ENCODE results near the gene DGCR6L. TPM values are rescaled to one million over a fixed set of nuclear protein-coding genes. Genes with fewer than 3 reads are reported as not detected.
"Not testable (repeated sequence)": the region's sequence is repeated elsewhere in the genome, so short reads cannot be mapped to it uniquely, and the experiment has no call there.

The DGCR6L gene
- total RNA-seq, 5 donors from 2014 or later (not counting 1 experiment from before 2014, with no cell fraction given), result 34.9 to 50.7 (median 46.7) TPM

- H3K9me3 ChIP-seq; H3K4me3 Mint-ChIP-seq; H3K27ac Mint-ChIP-seq; H3K9me3 Mint-ChIP-seq; ATAC-seq (replicated peaks in 1 of 4); H3K4me1 ChIP-seq (ENCODE audit: control insufficient read depth in 1 of 2, extremely low read depth in 1 of 2, insufficient read depth in 2 of 2, low read length in 2 of 2); POLR2A ChIA-PET; H3K27ac ChIP-seq (ENCODE audit: low read length); H3K36me3 Mint-ChIP-seq; H3K27me3 Mint-ChIP-seq; H3K27me3 ChIP-seq (replicated peaks in 1 of 2; ENCODE audit: control insufficient read depth in 2 of 2, extremely low read depth in 1 of 2, insufficient read depth in 2 of 2, low read length in 1 of 2); CTCF ChIA-PET; H3K4me3 ChIP-seq (ENCODE audit: control insufficient read depth in 1 of 2, extremely low read depth in 1 of 2, low read length in 1 of 2); H3K36me3 ChIP-seq (ENCODE audit: control insufficient read depth in 2 of 2, extremely low read depth in 1 of 2, insufficient read depth in 1 of 2, low read length in 1 of 2); DNase-seq: not testable (repeated sequence)
- 95% methylated on average over 91 of the region's 145 CpGs for WGBS (ENCODE audit: insufficient coverage)
- peaks cover 17 to 24% (median 20%) of the 10 kb centered on the region in 3 donors for H3K4me1 Mint-ChIP-seq
Measured at GRCh38 chr22:20360866-20361751, 41.2 kb upstream of the DGCR6L start.

GRCh38 chr22:20360261-20360660 is 40.4 kb upstream of the DGCR6L start:
- 92% methylated on average over 27 of the region's 60 CpGs for WGBS (ENCODE audit: insufficient coverage)
- H3K27ac ChIP-seq (ENCODE audit: low read length); H3K4me1 ChIP-seq (ENCODE audit: control insufficient read depth in 1 of 2, extremely low read depth in 1 of 2, insufficient read depth in 2 of 2, low read length in 2 of 2); H3K4me3 Mint-ChIP-seq; POLR2A ChIA-PET; H3K36me3 Mint-ChIP-seq; H3K27me3 ChIP-seq (replicated peaks in 1 of 2; ENCODE audit: control insufficient read depth in 2 of 2, extremely low read depth in 1 of 2, insufficient read depth in 2 of 2, low read length in 1 of 2); ATAC-seq (replicated peaks in 1 of 4); H3K9me3 ChIP-seq; H3K4me3 ChIP-seq (ENCODE audit: control insufficient read depth in 1 of 2, extremely low read depth in 1 of 2, low read length in 1 of 2); H3K27me3 Mint-ChIP-seq; CTCF ChIA-PET; DNase-seq; H3K27ac Mint-ChIP-seq; H3K9me3 Mint-ChIP-seq; H3K36me3 ChIP-seq (ENCODE audit: control insufficient read depth in 2 of 2, extremely low read depth in 1 of 2, insufficient read depth in 1 of 2, low read length in 1 of 2): not testable (repeated sequence)
- peaks cover 14 to 22% (median 18%) of the 10 kb centered on the region in 3 donors for H3K4me1 Mint-ChIP-seq

GRCh38 chr22:20358503-20359239 is 38.8 kb upstream of the DGCR6L start:
- H3K4me1 Mint-ChIP-seq; H3K4me3 Mint-ChIP-seq; POLR2A ChIA-PET; DNase-seq; H3K36me3 Mint-ChIP-seq; H3K9me3 ChIP-seq; H3K4me1 ChIP-seq (ENCODE audit: control insufficient read depth in 1 of 2, extremely low read depth in 1 of 2, insufficient read depth in 2 of 2, low read length in 2 of 2); H3K27me3 ChIP-seq (replicated peaks in 1 of 2; ENCODE audit: control insufficient read depth in 2 of 2, extremely low read depth in 1 of 2, insufficient read depth in 2 of 2, low read length in 1 of 2); CTCF ChIA-PET; H3K27ac Mint-ChIP-seq; H3K27ac ChIP-seq (ENCODE audit: low read length); ATAC-seq (replicated peaks in 1 of 4); H3K4me3 ChIP-seq (ENCODE audit: control insufficient read depth in 1 of 2, extremely low read depth in 1 of 2, low read length in 1 of 2); H3K27me3 Mint-ChIP-seq; H3K9me3 Mint-ChIP-seq; H3K36me3 ChIP-seq (ENCODE audit: control insufficient read depth in 2 of 2, extremely low read depth in 1 of 2, insufficient read depth in 1 of 2, low read length in 1 of 2): not testable (repeated sequence)
- 91% methylated on average over 31 of the region's 103 CpGs for WGBS (ENCODE audit: insufficient coverage)

GRCh38 chr22:20357967-20358366 is 38.1 kb upstream of the DGCR6L start:
- ATAC-seq (replicated peaks in 1 of 4); H3K4me1 ChIP-seq (ENCODE audit: control insufficient read depth in 1 of 2, extremely low read depth in 1 of 2, insufficient read depth in 2 of 2, low read length in 2 of 2); H3K36me3 Mint-ChIP-seq; H3K4me3 ChIP-seq (ENCODE audit: control insufficient read depth in 1 of 2, extremely low read depth in 1 of 2, low read length in 1 of 2); CTCF ChIA-PET; H3K36me3 ChIP-seq (ENCODE audit: control insufficient read depth in 2 of 2, extremely low read depth in 1 of 2, insufficient read depth in 1 of 2, low read length in 1 of 2); H3K4me3 Mint-ChIP-seq; H3K9me3 Mint-ChIP-seq; H3K27me3 ChIP-seq (replicated peaks in 1 of 2; ENCODE audit: control insufficient read depth in 2 of 2, extremely low read depth in 1 of 2, insufficient read depth in 2 of 2, low read length in 1 of 2); H3K27ac Mint-ChIP-seq; H3K9me3 ChIP-seq; POLR2A ChIA-PET; H3K27me3 Mint-ChIP-seq; H3K4me1 Mint-ChIP-seq; DNase-seq; H3K27ac ChIP-seq (ENCODE audit: low read length): not testable (repeated sequence)
- WGBS (ENCODE audit: insufficient coverage), result 93% methylated on average over 10 of the region's 70 CpGs

GRCh38 chr22:20356906-20357305 is 37.0 kb upstream of the DGCR6L start:
- DNase-seq; H3K27ac ChIP-seq (ENCODE audit: low read length); H3K4me1 ChIP-seq (ENCODE audit: control insufficient read depth in 1 of 2, extremely low read depth in 1 of 2, insufficient read depth in 2 of 2, low read length in 2 of 2); H3K9me3 Mint-ChIP-seq; H3K4me1 Mint-ChIP-seq; H3K9me3 ChIP-seq; H3K36me3 ChIP-seq (ENCODE audit: control insufficient read depth in 2 of 2, extremely low read depth in 1 of 2, insufficient read depth in 1 of 2, low read length in 1 of 2); CTCF ChIA-PET; POLR2A ChIA-PET; ATAC-seq (replicated peaks in 1 of 4); H3K27me3 Mint-ChIP-seq; H3K4me3 Mint-ChIP-seq; H3K27ac Mint-ChIP-seq; H3K27me3 ChIP-seq (replicated peaks in 1 of 2; ENCODE audit: control insufficient read depth in 2 of 2, extremely low read depth in 1 of 2, insufficient read depth in 2 of 2, low read length in 1 of 2); H3K4me3 ChIP-seq (ENCODE audit: control insufficient read depth in 1 of 2, extremely low read depth in 1 of 2, low read length in 1 of 2); H3K36me3 Mint-ChIP-seq: not testable (repeated sequence)
- WGBS (ENCODE audit: insufficient coverage), result 96% methylated on average over 14 of the region's 66 CpGs

- H3K9me3 ChIP-seq; H3K4me3 ChIP-seq (ENCODE audit: control insufficient read depth in 1 of 2, extremely low read depth in 1 of 2, low read length in 1 of 2); H3K9me3 Mint-ChIP-seq; H3K27ac Mint-ChIP-seq; H3K4me1 Mint-ChIP-seq; H3K27me3 ChIP-seq (replicated peaks in 1 of 2; ENCODE audit: control insufficient read depth in 2 of 2, extremely low read depth in 1 of 2, insufficient read depth in 2 of 2, low read length in 1 of 2); ATAC-seq (replicated peaks in 1 of 4); H3K4me3 Mint-ChIP-seq; H3K27me3 Mint-ChIP-seq; H3K36me3 Mint-ChIP-seq; CTCF ChIA-PET; H3K27ac ChIP-seq (ENCODE audit: low read length); H3K4me1 ChIP-seq (ENCODE audit: control insufficient read depth in 1 of 2, extremely low read depth in 1 of 2, insufficient read depth in 2 of 2, low read length in 2 of 2); POLR2A ChIA-PET; DNase-seq; H3K36me3 ChIP-seq (ENCODE audit: control insufficient read depth in 2 of 2, extremely low read depth in 1 of 2, insufficient read depth in 1 of 2, low read length in 1 of 2): not testable (repeated sequence)
- WGBS (ENCODE audit: insufficient coverage), result 95% methylated on average over 65 of the region's 98 CpGs
Measured at GRCh38 chr22:20355939-20356636, 36.2 kb upstream of the DGCR6L start.

Measured in T-cell (primary cell).